ENCODE results near the gene PCSK9.

Gene PCSK9

GRCh38 chr1:55012661-55013060 lies 26.7 kb upstream of the PCSK9 start:
- H3K9me3 ChIP-seq (ENCODE audit: low read length), result no peaks in the 10 kb centered on the region
- no peak overlapping the region for H3K4me3 ChIP-seq (ENCODE audit: low read depth, low read length, poor library complexity, severe bottlenecking)
- no peak overlapping the region for H2AFZ ChIP-seq (ENCODE audit: low read length)
- no peaks in the 10 kb centered on the region for H3K36me3 ChIP-seq (ENCODE audit: insufficient read depth, low read length)
- 0 out of 2 replicates have a peak, but pooled peaks cover 4% of the 10 kb centered on the region for H3K27me3 ChIP-seq (ENCODE audit: insufficient read depth, low read length)
- H3K27ac ChIP-seq (ENCODE audit: low read depth, low read length, poor library complexity, severe bottlenecking), result no peak overlapping the region
- no peaks in the 10 kb centered on the region for H3K4me1 ChIP-seq (ENCODE audit: insufficient read depth, low read length, severe bottlenecking)
- no peak overlapping the region for H3K4me2 ChIP-seq (ENCODE audit: low read length)
- H3K9me2 ChIP-seq (ENCODE audit: low read depth, low read length), result no peaks in the 10 kb centered on the region
- no peaks in the 10 kb centered on the region for H3K79me2 ChIP-seq (ENCODE audit: insufficient read depth, low read length)
- TF ChIP-seq EZH2 (IDR thresholded peaks at IDR 0.05; ENCODE audit: borderline replicate concordance, low read length), result no peak
- no peak for TF ChIP-seq CTCF (IDR thresholded peaks at IDR 0.05; ENCODE audit: low read length)
- H3K9ac ChIP-seq (ENCODE audit: low read length), result no peak overlapping the region
- no peaks in the 10 kb centered on the region for H3F3A ChIP-seq (ENCODE audit: insufficient read depth, low read length)
- no peaks in the 10 kb centered on the region for H4K20me1 ChIP-seq (ENCODE audit: insufficient read depth, low read length)

- Histone ChIP-seq H3K9me3 (ENCODE audit: low read length) (no peaks in the 10 kb centered on the region), H3K4me1 (ENCODE audit: insufficient read depth, low read length, severe bottlenecking) (no peaks in the 10 kb centered on the region), H3K36me3 (ENCODE audit: insufficient read depth, low read length) (no peaks in the 10 kb centered on the region), H3K4me3 (ENCODE audit: low read depth, low read length, poor library complexity, severe bottlenecking) (no peak overlapping the region), H3K27me3 (ENCODE audit: insufficient read depth, low read length) (0 out of 2 replicates have a peak, but pooled peaks cover 4% of the 10 kb centered on the region), H3K79me2 (ENCODE audit: insufficient read depth, low read length) (no peaks in the 10 kb centered on the region), H4K20me1 (ENCODE audit: insufficient read depth, low read length) (no peaks in the 10 kb centered on the region), H3K4me2 (ENCODE audit: low read length) (no peak overlapping the region), H3F3A (ENCODE audit: insufficient read depth, low read length) (no peaks in the 10 kb centered on the region), H3K9ac (ENCODE audit: low read length) (no peak overlapping the region), H3K9me2 (ENCODE audit: low read depth, low read length) (no peaks in the 10 kb centered on the region), H3K27ac (ENCODE audit: low read depth, low read length, poor library complexity, severe bottlenecking) (no peak overlapping the region), H2AFZ (ENCODE audit: low read length) (no peak overlapping the region)
- TF ChIP-seq EZH2 (IDR thresholded peaks at IDR 0.05; ENCODE audit: borderline replicate concordance, low read length) (no peak), CTCF (IDR thresholded peaks at IDR 0.05; ENCODE audit: low read length) (no peak)
These were observed 24.2 kb upstream of the PCSK9 start for GRCh38 chr1:55015123-55015522.

- Histone ChIP-seq H3K4me3 (ENCODE audit: low read depth, low read length, poor library complexity, severe bottlenecking) (no peak overlapping the region), H4K20me1 (ENCODE audit: insufficient read depth, low read length) (no peaks in the 10 kb centered on the region), H3K4me2 (ENCODE audit: low read length) (no peak overlapping the region), H3K27ac (ENCODE audit: low read depth, low read length, poor library complexity, severe bottlenecking) (no peak overlapping the region), H3F3A (ENCODE audit: insufficient read depth, low read length) (no peaks in the 10 kb centered on the region), H3K9me2 (ENCODE audit: low read depth, low read length) (no peaks in the 10 kb centered on the region), H2AFZ (ENCODE audit: low read length) (no peak overlapping the region), H3K79me2 (ENCODE audit: insufficient read depth, low read length) (no peaks in the 10 kb centered on the region), H3K27me3 (ENCODE audit: insufficient read depth, low read length) (peaks cover 4% of the 10 kb centered on the region; the same call in 1 of the 2 replicates), H3K9ac (ENCODE audit: low read length) (no peak overlapping the region), H3K9me3 (ENCODE audit: low read length) (no peaks in the 10 kb centered on the region), H3K4me1 (ENCODE audit: insufficient read depth, low read length, severe bottlenecking) (no peaks in the 10 kb centered on the region), H3K36me3 (ENCODE audit: insufficient read depth, low read length) (no peaks in the 10 kb centered on the region)
- TF ChIP-seq CTCF (IDR thresholded peaks at IDR 0.05; ENCODE audit: low read length) (no peak), EZH2 (IDR thresholded peaks at IDR 0.05; ENCODE audit: borderline replicate concordance, low read length) (no peak)
These were observed 23.4 kb upstream of the PCSK9 start for GRCh38 chr1:55015731-55016620.

Measured in OCI-LY1 (cell line).